K562 (cell line): Measurements from ENCODE around the gene KLHL22. TPM values are rescaled to one million over a fixed set of nuclear protein-coding genes. Genes with fewer than 3 reads are reported as not detected.

ENCODE experiments used
- ATAC-seq: fragments of 200-7000 bp; cut with Tn5 transposase; 3 replicates; pipeline ENCODE4 v1.9.1; 2020; ENCODE audit warnings: moderate library complexity
- BruUV-seq: library from RNA; stranded (reverse); fragments of 400-500 nt; replicated peaks from 2 replicates; lab custom pipeline; 2021; lab: Mats Ljungman, UMichigan
- CTCF ChIA-PET: fragments of 300-600 bp; formaldehyde crosslinking; extraction: SDS; loops from one replicate; lab custom pipeline; 2021; ENCODE audit warnings: low intra/inter-chr PET ratio; lab: Yijun Ruan, JAX
- POLR2A ChIA-PET: fragments of 300-600, 350-650 bp; sonication (Branson Sonifier 250); formaldehyde crosslinking; extraction: SDS; loops from one replicate; lab custom pipeline; 2021; ENCODE audit warnings: antibody characterized with exemption, inconsistent platforms; lab: Yijun Ruan, JAX
- DNase-seq, 4 experiments: peaks; one replicate each; pipeline versions ENCODE4 v3.0.0 to v3.0.0-alpha.2; 2011 to 2018; ENCODE audit warnings: low spot score in 3 of 4, mixed read lengths in 3 of 4; ENCODE audit errors: extremely low read depth in 1 of 4
- FAIRE-seq: peaks from 2 replicates; lab custom pipeline; 2011; peaks lifted over from hg19 to GRCh38; lab: Jason Lieb, UNC
- H2AFZ ChIP-seq: 2 replicates; pipeline ENCODE4 v1.6.0; 2011; ENCODE audit warnings: low read depth, low read length, control low read depth, inconsistent platforms
- H3K27ac ChIP-seq: fragments of 200-600 bp; 3 replicates; pipeline ENCODE4 v1.8.0; 2011; ENCODE audit warnings: low read depth, mild to moderate bottlenecking, control low read depth, inconsistent platforms, low read length, moderate library complexity, mixed read lengths; ENCODE audit errors: extremely low read depth
- H3K27me3 ChIP-seq, 2 experiments: fragments of 300-600 bp in 1 of 2; 2 replicates in 1 of 2; 3 replicates in 1 of 2; pipeline versions ENCODE4 v1.6.0 to v1.8.0; 2011; ENCODE audit warnings: inconsistent platforms in 2 of 2, low read length in 2 of 2, mild to moderate bottlenecking in 1 of 2, mixed read lengths in 1 of 2, moderate library complexity in 1 of 2; ENCODE audit not compliant: control insufficient read depth in 2 of 2, insufficient read depth in 2 of 2
- H3K36me3 ChIP-seq: fragments of 300-600 bp; 3 replicates; pipeline ENCODE4 v1.8.0; 2011; ENCODE audit warnings: mild to moderate bottlenecking, low read length, inconsistent platforms; ENCODE audit not compliant: control insufficient read depth, insufficient read depth
- H3K4me1 ChIP-seq, 2 experiments: fragments of 200-600 bp in 1 of 2; replicated peaks in 1 of 2; 2 replicates in 1 of 2; 3 replicates in 1 of 2; pipeline versions ENCODE4 v1.5.1 to v1.8.0; 2011; ENCODE audit warnings: inconsistent platforms in 2 of 2, low read length in 2 of 2, mild to moderate bottlenecking in 1 of 2, mixed read lengths in 1 of 2, moderate library complexity in 1 of 2; ENCODE audit not compliant: control insufficient read depth in 2 of 2, insufficient read depth in 2 of 2
- H3K4me2 ChIP-seq: 2 replicates; pipeline ENCODE4 v1.6.1; 2011; ENCODE audit warnings: low read length, control low read depth, inconsistent platforms, mixed read lengths; ENCODE audit not compliant: insufficient read depth
- H3K4me3 ChIP-seq: fragments of 200-600 bp; sonication (generic), shearing (Covaris generic); 2 replicates; pipeline ENCODE4 v1.5.1; 2016; ENCODE audit warnings: control low read depth, inconsistent platforms
- H3K79me2 ChIP-seq: fragments of 200-600 bp; 3 replicates; pipeline ENCODE4 v1.8.0; 2011; ENCODE audit warnings: low read length, inconsistent platforms; ENCODE audit not compliant: control insufficient read depth, insufficient read depth
- H3K9ac ChIP-seq, 2 experiments: 2 replicates each; pipeline versions ENCODE4 v1.6.0 to v1.6.1; 2011; ENCODE audit warnings: low read depth in 2 of 2, low read length in 2 of 2, control low read depth in 1 of 2, inconsistent platforms in 1 of 2, mild to moderate bottlenecking in 1 of 2, mixed read lengths in 1 of 2; ENCODE audit not compliant: insufficient read depth in 1 of 2
- H3K9me1 ChIP-seq: one replicate; pipeline ENCODE4 v1.6.0; 2011; ENCODE audit warnings: inconsistent platforms, mild to moderate bottlenecking, low read length, moderate library complexity; ENCODE audit not compliant: control insufficient read depth, insufficient read depth
- H3K9me3 ChIP-seq: replicated peaks from 2 replicates; pipeline ENCODE4 v1.5.1; 2011; ENCODE audit warnings: low read depth, low read length, inconsistent platforms; ENCODE audit not compliant: control insufficient read depth, insufficient read depth
- H4K20me1 ChIP-seq: replicated peaks from 2 replicates; pipeline ENCODE4 v1.6.1; 2011; ENCODE audit warnings: low read length, inconsistent platforms, mixed read lengths; ENCODE audit not compliant: control insufficient read depth, insufficient read depth
- BRCA1 ChIP-seq, 2 experiments: fragments of 450-650 bp in 1 of 2; sonication (generic) in 1 of 2; formaldehyde crosslinking in 1 of 2; IDR thresholded peaks; 2 replicates each; pipeline versions ENCODE4 v1.5.0 to v1.6.1; 2017 to 2020; ENCODE audit warnings: mild to moderate bottlenecking in 1 of 2, missing genetic modification reagents in 1 of 2
- DIDO1 ChIP-seq: fragments of 450-650 bp; IDR thresholded peaks from 2 replicates; pipeline ENCODE4 v1.6.1; 2016; ENCODE audit warnings: low read depth, missing biosample characterization, missing genetic modification characterization
- HDAC6 ChIP-seq: IDR thresholded peaks from 2 replicates; pipeline ENCODE4 v1.6.1; 2012; ENCODE audit warnings: low read depth, mild to moderate bottlenecking, control low read depth, inconsistent platforms, low read length, moderate library complexity
- IRF2 ChIP-seq: sonication (generic); formaldehyde crosslinking; IDR thresholded peaks from 2 replicates; pipeline ENCODE4 v1.8.1; 2022; ENCODE audit warnings: mild to moderate bottlenecking, missing genetic modification reagents
- KAT8 ChIP-seq: fragments of 450-650 bp; IDR thresholded peaks from 2 replicates; pipeline ENCODE4 v1.6.1; 2016; ENCODE audit warnings: low read depth, mild to moderate bottlenecking
- MAFF ChIP-seq: IDR thresholded peaks from 2 replicates; pipeline ENCODE4 v1.6.1; 2012; ENCODE audit warnings: low read length, improper control_type of control experiment
- MCM7 ChIP-seq, 2 experiments: fragments of 450-650 bp; IDR thresholded peaks; 2 replicates each; pipeline ENCODE4 v1.6.1; 2016 to 2018
- MECOM ChIP-seq: fragments of 250-450 bp; sonication (Bioruptor Pico); IDR thresholded peaks from 2 replicates; pipeline ENCODE4 v1.8.0; 2022; ENCODE audit warnings: inconsistent platforms
- NFRKB ChIP-seq: fragments of 450-650 bp; IDR thresholded peaks from 2 replicates; pipeline ENCODE4 v1.6.1; 2016; ENCODE audit warnings: low read depth
- POLR3G ChIP-seq: IDR thresholded peaks from 2 replicates; pipeline ENCODE4 v1.6.1; 2011; ENCODE audit not compliant: insufficient read length, insufficient replicate concordance; ENCODE audit errors: extremely low read depth
- SAP30 ChIP-seq: fragments of 200-600 bp; sonication (generic); IDR thresholded peaks from 2 replicates; pipeline ENCODE4 v1.6.1; 2012; ENCODE audit warnings: borderline replicate concordance, low read depth, mild to moderate bottlenecking, moderate library complexity, low read length, control low read depth, inconsistent platforms; ENCODE audit not compliant: insufficient read depth, poor library complexity, severe bottlenecking
- SMARCB1 ChIP-seq: IDR thresholded peaks from 2 replicates; pipeline ENCODE4 v1.6.1; 2011; ENCODE audit warnings: improper control_type of control experiment, low read depth; ENCODE audit not compliant: insufficient read length
- STAT5B ChIP-seq: fragments of 250-450 bp; sonication (Bioruptor Pico); IDR thresholded peaks from 2 replicates; pipeline ENCODE4 v1.8.0; 2021; ENCODE audit warnings: mild to moderate bottlenecking, inconsistent platforms
- TSC22D4 ChIP-seq: fragments of 450-650 bp; IDR thresholded peaks from 2 replicates; pipeline ENCODE4 v1.6.1; 2016; ENCODE audit warnings: missing genetic modification characterization, missing biosample characterization, control low read depth
- ZNF143 ChIP-seq: sonication (generic); formaldehyde crosslinking; IDR thresholded peaks from 2 replicates; pipeline ENCODE4 v1.9.0; 2022; ENCODE audit warnings: mild to moderate bottlenecking, missing genetic modification reagents
- ZNF232 ChIP-seq: sonication (generic); formaldehyde crosslinking; IDR thresholded peaks from 2 replicates; pipeline ENCODE4 v1.8.0; 2022; ENCODE audit warnings: mild to moderate bottlenecking, missing genetic modification reagents
- ZNF239 ChIP-seq: fragments of 250-450 bp; sonication (Bioruptor Pico); IDR thresholded peaks from 2 replicates; pipeline ENCODE4 v1.4.0; 2020; ENCODE audit warnings: mild to moderate bottlenecking
- ZNF431 ChIP-seq: sonication (generic); formaldehyde crosslinking; IDR thresholded peaks from 2 replicates; pipeline ENCODE4 v1.8.0; 2022; ENCODE audit warnings: mild to moderate bottlenecking, missing genetic modification reagents
- WGBS: fragments of 100-300 bp; shearing (Covaris generic); methylation state at CpG from one replicate; pipeline ENCODE4 v1.1.6; 2016; ENCODE audit warnings: low coverage, mixed read lengths; ENCODE audit not compliant: insufficient coverage; ENCODE audit errors: missing lambda C conversion rate; 5-methylcytosine and 5-hydroxymethylcytosine counted together
- in situ Hi-C: fragments of 300-500 bp; cut with MboI; formaldehyde crosslinking; loops from 4 replicates; pipeline ENCODE4 v1.15.0; 2018; ENCODE audit warnings: inconsistent platforms, mixed read lengths
- intact Hi-C: fragments of 100-400 bp; cut with micrococcal nuclease; formaldehyde crosslinking; loops from 2 replicates; pipeline ENCODE4 v1.14.2; 2022
- polyA plus RNA-seq, 8 experiments: library from polyadenylated mRNA; depleted of rRNA in 4 of 8; stranded (reverse) in 5 of 8; unstranded in 3 of 8; fragments of >200 nt; fragmentation: Nextera tagmentation in 2 of 8; fragmentation: Illumina TruSeq in 1 of 8; extraction: Ambion mirVana in 2 of 8; extraction: Trizol in 1 of 8; gene quantifications; 2 replicates each; pipeline versions ENCODE4 v1.2.1 to v1.2.3, GENCODE V29; 2011 to 2014; ENCODE audit warnings: inconsistent platforms in 1 of 8, missing spikeins in 1 of 8
- total RNA-seq, 7 experiments: library from RNA; depleted of rRNA in 6 of 7; stranded (reverse); fragments of >200 nt in 6 of 7; fragmentation: Illumina TruSeq in 2 of 7; extraction: Trizol in 2 of 7; gene quantifications; 2 replicates each; pipeline versions ENCODE4 v1.2.1 to v1.2.3, GENCODE V29; 2011 to 2021; ENCODE audit warnings: low replicate concordance in 1 of 7
- TF ChIP-seq, protein P1 (sequence below): sonication (generic); IDR thresholded peaks from 2 replicates; pipeline ENCODE4 v1.6.1; 2016
- TF ChIP-seq, protein P2 (sequence below): sonication (generic); formaldehyde crosslinking; IDR thresholded peaks from 2 replicates; pipeline ENCODE4 v1.9.0; 2022; ENCODE audit warnings: mild to moderate bottlenecking, missing genetic modification reagents

The KLHL22 gene
- total and polyA plus RNA-seq, 9 of the 15 experiments (the other 6 are each of a cell fraction or from before 2014, with no cell fraction given) = 1.3 to 25.6 (median 15.2) TPM

DNA sequence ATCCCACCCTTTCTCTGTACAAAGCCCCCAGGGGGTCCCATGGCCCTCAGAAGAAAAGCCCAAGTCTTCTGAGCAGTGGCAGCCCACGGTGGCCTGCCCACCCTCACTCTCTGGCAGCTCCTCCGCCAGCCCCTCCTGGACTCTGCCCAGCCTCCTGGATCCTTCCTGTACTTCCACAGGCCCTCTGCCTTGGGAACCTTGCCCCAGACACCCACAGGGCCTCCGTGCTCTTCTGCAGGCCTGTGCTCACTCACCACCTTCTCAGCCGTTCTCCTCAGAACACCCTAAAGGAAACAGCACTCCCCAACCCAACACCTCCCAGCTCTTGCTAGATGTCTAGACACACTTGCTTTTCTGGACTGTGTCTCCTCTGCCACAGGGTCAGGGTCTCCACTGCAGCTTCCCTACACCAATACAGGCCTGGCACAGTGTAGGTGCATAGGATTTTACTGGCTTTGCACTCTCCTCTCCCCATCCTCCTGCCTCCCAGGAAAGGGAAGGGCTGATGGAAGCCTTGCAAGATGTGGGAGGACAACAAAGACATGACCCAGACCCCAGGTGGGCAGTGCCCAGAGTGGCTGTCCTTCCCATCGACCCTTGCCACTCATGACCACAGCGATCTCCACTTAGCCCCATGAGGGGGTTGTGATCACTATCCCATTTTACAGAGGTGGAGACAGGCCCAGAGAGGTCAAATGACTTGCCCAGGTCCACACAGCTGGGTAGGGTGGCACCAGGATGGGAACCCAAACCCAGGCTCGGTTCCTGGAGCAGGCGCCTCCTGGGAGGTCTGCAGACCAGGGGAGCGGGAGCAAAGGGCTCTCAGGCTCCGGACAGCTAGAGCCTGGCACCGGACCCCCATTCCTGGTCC, 59.9 kb downstream of the KLHL22 start:
- H3K27me3 ChIP-seq = peaks cover 43 to 91% of the 10 kb centered on the region in 2 experiments
- peak overlapping the region in 1 of 2 experiments; percentile 16; a peak in 1 of 4 replicates for H3K9ac ChIP-seq
- no peaks in the 10 kb centered on the region for H3K36me3 ChIP-seq
- CTCF ChIA-PET = no interaction called here
- peaks cover 4% of the 10 kb centered on the region for H3K9me1 ChIP-seq
- BruUV-seq = no TSS peak
- no peaks in the 10 kb centered on the region for H3K79me2 ChIP-seq
- no peaks in the 10 kb centered on the region for H3K9me3 ChIP-seq
- no peak overlapping the region for H3K4me2 ChIP-seq
- intact Hi-C loops = no loop called here
- POLR2A ChIA-PET = interaction anchor here (0.5 to 6.6 kb wide), 17 partner anchors 8 to 975 kb away, joined by 3 to 46 read pairs (median 3); partner anchors contain the start of gene MED15
- in situ Hi-C loops = no loop called here
- no peak overlapping the region for H3K4me3 ChIP-seq
- ATAC-seq (no peak; the same call in 2 of the 3 replicates), FAIRE-seq (no peak), DNase-seq (no peak)
- H4K20me1 ChIP-seq = peaks cover 56% of the 10 kb centered on the region
- H2AFZ ChIP-seq = no peak overlapping the region
- H3K4me1 ChIP-seq = peaks cover 0 to 47% of the 10 kb centered on the region in 2 experiments; a peak in 2 of 5 replicates
- no peak overlapping the region for H3K27ac ChIP-seq
- 17% methylated on average over 11 of the region's 11 CpGs for WGBS
- TF ChIP-seq DIDO1 (tag) = no peak
- TF ChIP-seq KAT8 = no peak
- TF ChIP-seq SMARCB1 = no peak
- TF ChIP-seq MAFF = no peak
- no peak for TF ChIP-seq MECOM (CRISPR knock-in tag)
- peak; percentile 79; the same call in 1 of the 2 replicates for TF ChIP-seq IRF2 (CRISPR knock-in tag)
- no peak for TF ChIP-seq HDAC6
- no peak for TF ChIP-seq ZNF431 (CRISPR knock-in tag)
- peak; percentile 66; the same call in 1 of the 2 replicates for TF ChIP-seq TSC22D4 (tag)
- no peak for TF ChIP-seq ZNF232 (CRISPR knock-in tag)
- TF ChIP-seq MCM7 (IDR thresholded peaks at IDR 0.05) = 0 out of 4 replicates have a peak, but pooled peaks of 1 of the 2 experiments have one; percentile 72
- TF ChIP-seq NFRKB = no peak
- peak; percentile 23; the same call in 1 of the 2 replicates for TF ChIP-seq ZNF143 (CRISPR knock-in tag)
- no peak for TF ChIP-seq SAP30
- TF ChIP-seq BRCA1 (IDR thresholded peaks at IDR 0.05) = no peak
- no peak for TF ChIP-seq BRCA1 (CRISPR knock-in tag; IDR thresholded peaks at IDR 0.05)
- TF ChIP-seq POLR3G = no peak
- no peak for TF ChIP-seq STAT5B
- TF ChIP-seq, protein P1, sequence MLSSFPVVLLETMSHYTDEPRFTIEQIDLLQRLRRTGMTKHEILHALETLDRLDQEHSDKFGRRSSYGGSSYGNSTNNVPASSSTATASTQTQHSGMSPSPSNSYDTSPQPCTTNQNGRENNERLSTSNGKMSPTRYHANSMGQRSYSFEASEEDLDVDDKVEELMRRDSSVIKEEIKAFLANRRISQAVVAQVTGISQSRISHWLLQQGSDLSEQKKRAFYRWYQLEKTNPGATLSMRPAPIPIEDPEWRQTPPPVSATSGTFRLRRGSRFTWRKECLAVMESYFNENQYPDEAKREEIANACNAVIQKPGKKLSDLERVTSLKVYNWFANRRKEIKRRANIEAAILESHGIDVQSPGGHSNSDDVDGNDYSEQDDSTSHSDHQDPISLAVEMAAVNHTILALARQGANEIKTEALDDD = no peak
- TF ChIP-seq ZNF239 (CRISPR knock-in tag) = no peak
- TF ChIP-seq, protein P2, sequence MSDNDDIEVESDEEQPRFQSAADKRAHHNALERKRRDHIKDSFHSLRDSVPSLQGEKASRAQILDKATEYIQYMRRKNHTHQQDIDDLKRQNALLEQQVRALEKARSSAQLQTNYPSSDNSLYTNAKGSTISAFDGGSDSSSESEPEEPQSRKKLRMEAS = peak; percentile 22
